ENCODE measurements around the gene MBNL2. TPM values are rescaled to one million over a fixed set of nuclear protein-coding genes. Genes with fewer than 3 reads are reported as not detected.

Gene MBNL2
- total RNA-seq (2021) (0.85 to 1.9 TPM (median 1.7 TPM) in 3 replicates), Bru-seq, nascent RNA (percentile 43 among the genes with signal in this experiment)
- long read RNA-seq, experiment 1, partial matches to known transcripts, result 0 of 10 reads
- long read RNA-seq, experiment 1, other reads (novel, unspliced or antisense), result 10 of 10 reads
- long read RNA-seq, experiment 2, partial matches to known transcripts, result 1 of 4 reads
- long read RNA-seq, experiment 2, other reads (novel, unspliced or antisense), result 3 of 4 reads
- long read RNA-seq, experiment 3, partial matches to known transcripts, result 0 of 4 reads
- long read RNA-seq, experiment 3, other reads (novel, unspliced or antisense), result 4 of 4 reads

GRCh38 chr13:97221989-97222700, at the start of gene MBNL2:
Gene MBNL2, plus strand, starts transcription at chr13:97222333. Its CDS starts 53,903 bp downstream, at chr13:97276236.
- TF ChIP-seq HMGXB4 (CRISPR knock-in tag; IDR thresholded peaks at IDR 0.05) (no peak), MXD4 (CRISPR knock-in tag; IDR thresholded peaks at IDR 0.05; ENCODE audit: borderline replicate concordance) (no peak), TCF7 (CRISPR knock-in tag; IDR thresholded peaks at IDR 0.05; ENCODE audit: low read depth) (no peak), NFATC4 (CRISPR knock-in tag; IDR thresholded peaks at IDR 0.05) (no peak), ZNF317 (CRISPR knock-in tag; IDR thresholded peaks at IDR 0.05; ENCODE audit: borderline replicate concordance, low read depth) (no peak), GTF2I (CRISPR knock-in tag; conservative IDR thresholded peaks at IDR 0.05) (no peak), ATF3 (CRISPR knock-in tag; conservative IDR thresholded peaks at IDR 0.05) (no peak)
- Mint-ChIP-seq H3K4me1 (peaks cover 35% of the 10 kb centered on the region), H3K27ac (peak within 1 kb of the TSS; percentile 83), H3K9me3 (no peaks in the 10 kb centered on the region), H3K27me3 (ENCODE audit: low read depth) (peaks cover 93% of the 10 kb centered on the region), H3K36me3 (no peaks in the 10 kb centered on the region), H3K4me3 (peak within 1 kb of the TSS; percentile 78)
- POLR2A ChIA-PET, result no interaction called here
- CTCF ChIA-PET, result interaction anchor here (0.6 to 6.8 kb wide), 10 partner anchors 10 to 211 kb away, joined by 3 to 37 read pairs (median 5); no protein-coding TSS in a partner anchor
- ATAC-seq (peak; percentile 96), DNase-seq (ENCODE audit: low spot score) (peak; percentile 63)

- H3K4me3 Mint-ChIP-seq, result no peak overlapping the region
- no peak for ATAC-seq
- CTCF ChIA-PET, result no interaction called here
- TF ChIP-seq CBFB (CRISPR knock-in tag; IDR thresholded peaks at IDR 0.05; ENCODE audit: low read depth) (no peak), HMGXB4 (CRISPR knock-in tag; IDR thresholded peaks at IDR 0.05) (no peak), ZSCAN18 (CRISPR knock-in tag; IDR thresholded peaks at IDR 0.05) (no peak), NFATC4 (CRISPR knock-in tag; IDR thresholded peaks at IDR 0.05) (no peak), ZBTB43 (CRISPR knock-in tag; IDR thresholded peaks at IDR 0.05) (no peak), NR1H2 (CRISPR knock-in tag; IDR thresholded peaks at IDR 0.05) (no peak), NFE2L1 (CRISPR knock-in tag; IDR thresholded peaks at IDR 0.05) (no peak), ZNF512 (CRISPR knock-in tag; IDR thresholded peaks at IDR 0.05; ENCODE audit: borderline replicate concordance) (no peak), ATF1 (CRISPR knock-in tag; IDR thresholded peaks at IDR 0.05) (no peak), MXD4 (CRISPR knock-in tag; IDR thresholded peaks at IDR 0.05; ENCODE audit: borderline replicate concordance) (no peak), ZBTB21 (CRISPR knock-in tag; IDR thresholded peaks at IDR 0.05; ENCODE audit: borderline replicate concordance) (no peak), AR (CRISPR knock-in tag; IDR thresholded peaks at IDR 0.05) (no peak), PREB (CRISPR knock-in tag; IDR thresholded peaks at IDR 0.05; ENCODE audit: borderline replicate concordance) (no peak)
Observed at GRCh38 chr13:97174638-97175037, 47.5 kb upstream of the MBNL2 start.

More at GRCh38 chr13:97174638-97175037, 47.5 kb upstream of the MBNL2 start:
- Mint-ChIP-seq H3K36me3 (no peaks in the 10 kb centered on the region), H3K4me1 (no peaks in the 10 kb centered on the region), H3K27ac (no peak overlapping the region), H3K27me3 (ENCODE audit: low read depth) (peaks cover 8% of the 10 kb centered on the region), H3K9me3 (peaks cover 5% of the 10 kb centered on the region)
- POLR2A ChIA-PET, result no interaction called here
- DNase-seq (ENCODE audit: low spot score), result no peak
